SK-N-SH (cell line): Measurements from ENCODE around the gene GALNT5. TPM values are rescaled to one million over a fixed set of nuclear protein-coding genes. Genes with fewer than 3 reads are reported as not detected.

Experiments
- CTCF ChIA-PET: fragments of 300-600, 350-600 bp; formaldehyde crosslinking; extraction: SDS; loops from one replicate; lab custom pipeline; 2021; lab: Yijun Ruan, JAX
- POLR2A ChIA-PET: fragments of 350-600 bp; sonication (Branson Sonifier 250); formaldehyde crosslinking; extraction: SDS; loops from one replicate; lab custom pipeline; 2020; ENCODE audit warnings: antibody characterized with exemption, inconsistent platforms; lab: Yijun Ruan, JAX
- DNase-seq: peaks from one replicate; pipeline ENCODE4 v3.0.0; 2012
- H2AFZ ChIP-seq: fragments of 200-600 bp; sonication (generic); 2 replicates; pipeline ENCODE4 v1.8.1; 2016; ENCODE audit warnings: antibody characterized with exemption, mild to moderate bottlenecking, low read depth
- H3F3A ChIP-seq: fragments of 200-600 bp; sonication (generic); replicated peaks from 2 replicates; pipeline ENCODE3; 2016; ENCODE audit warnings: antibody characterized with exemption, mild to moderate bottlenecking; ENCODE audit not compliant: insufficient read depth
- H3K27ac ChIP-seq, 2 experiments: fragments of 200-500 bp in 1 of 2; fragments of 200-600 bp in 1 of 2; sonication (Bioruptor generic) in 1 of 2; sonication (generic), shearing (Covaris generic) in 1 of 2; 2 replicates each; pipeline versions ENCODE4 v1.5.1 to v1.6.1; 2014 to 2016; ENCODE audit warnings: low read depth in 2 of 2, inconsistent platforms in 1 of 2, low read length in 1 of 2, mild to moderate bottlenecking in 1 of 2, mixed read lengths in 1 of 2
- H3K27me3 ChIP-seq: fragments of 200-600 bp; sonication (generic), shearing (Covaris generic); 2 replicates; pipeline ENCODE4 v1.6.1; 2016; ENCODE audit warnings: mixed run types; ENCODE audit not compliant: insufficient read depth
- H3K36me3 ChIP-seq, 2 experiments: fragments of 200-500 bp in 1 of 2; fragments of 200-600 bp in 1 of 2; sonication (Bioruptor generic) in 1 of 2; sonication (generic) in 1 of 2; replicated peaks in 1 of 2; 2 replicates each; pipeline versions ENCODE3 to v1.5.1; 2014 to 2016; ENCODE audit warnings: low read length in 1 of 2, mild to moderate bottlenecking in 1 of 2; ENCODE audit not compliant: insufficient read depth in 2 of 2, control insufficient read depth in 1 of 2
- H3K4me1 ChIP-seq, 2 experiments: fragments of 200-500 bp in 1 of 2; fragments of 200-600 bp in 1 of 2; sonication (Bioruptor generic) in 1 of 2; sonication (generic), shearing (Covaris generic) in 1 of 2; 2 replicates each; pipeline versions ENCODE4 v1.5.1 to v1.6.1; 2014 to 2016; ENCODE audit warnings: low read depth in 1 of 2, low read length in 1 of 2, mixed run types in 1 of 2; ENCODE audit not compliant: insufficient read depth in 2 of 2, control insufficient read depth in 1 of 2
- H3K4me2 ChIP-seq: fragments of 200-600 bp; sonication (generic), shearing (Covaris generic); 2 replicates; pipeline ENCODE4 v1.6.1; 2017; ENCODE audit warnings: mixed run types
- H3K4me3 ChIP-seq, 2 experiments: fragments of 200-500 bp in 1 of 2; fragments of 200-600 bp in 1 of 2; sonication (Bioruptor generic) in 1 of 2; sonication (generic), shearing (Covaris generic) in 1 of 2; 2 replicates each; pipeline versions ENCODE4 v1.5.1 to v1.8.1; 2014 to 2016; ENCODE audit warnings: low read depth in 2 of 2, inconsistent platforms in 1 of 2, low read length in 1 of 2, mild to moderate bottlenecking in 1 of 2, mixed read lengths in 1 of 2, moderate library complexity in 1 of 2
- H3K79me2 ChIP-seq: fragments of 200-600 bp; sonication (generic); 2 replicates; pipeline ENCODE4 v1.8.1; 2017; ENCODE audit warnings: mild to moderate bottlenecking; ENCODE audit not compliant: insufficient read depth
- H3K9ac ChIP-seq: fragments of 200-600 bp; sonication (generic); 2 replicates; pipeline ENCODE4 v1.6.1; 2017; ENCODE audit warnings: mixed run types
- H3K9me2 ChIP-seq: fragments of 200-600 bp; sonication (generic); 2 replicates; pipeline ENCODE4 v1.6.1; 2017; ENCODE audit warnings: mixed run types
- H3K9me3 ChIP-seq: fragments of 200-600 bp; sonication (generic); 2 replicates; pipeline ENCODE4 v1.6.1; 2017; ENCODE audit warnings: mixed run types, mild to moderate bottlenecking, moderate library complexity
- H4K20me1 ChIP-seq: fragments of 200-600 bp; sonication (generic); 2 replicates; pipeline ENCODE4 v1.6.1; 2017; ENCODE audit warnings: mild to moderate bottlenecking, mixed run types; ENCODE audit not compliant: insufficient read depth
- CHD2 ChIP-seq: fragments of 150-350 bp; IDR thresholded peaks from 2 replicates; pipeline ENCODE4 v1.6.1; 2018; ENCODE audit warnings: low read length; ENCODE audit not compliant: partially characterized antibody
- EP300 ChIP-seq, 2 experiments: IDR thresholded peaks; 2 replicates each; pipeline versions ENCODE4 v1.4.0 to v1.6.1; 2012; ENCODE audit warnings: borderline replicate concordance in 1 of 2, low read depth in 1 of 2, low read length in 1 of 2
- EZH2phosphoT487 ChIP-seq: fragments of 200-600 bp; sonication (generic); IDR thresholded peaks from 2 replicates; pipeline ENCODE4 v1.6.1; 2017; ENCODE audit warnings: low read depth, mixed run types, mild to moderate bottlenecking, antibody characterized with exemption, moderate library complexity, borderline replicate concordance
- FOSL2 ChIP-seq: IDR thresholded peaks from 2 replicates; pipeline ENCODE4 v1.4.0; 2012; ENCODE audit warnings: low read depth, mild to moderate bottlenecking, moderate library complexity, borderline replicate concordance
- JUND ChIP-seq: IDR thresholded peaks from 2 replicates; pipeline ENCODE4 v1.4.0; 2012
- MXI1 ChIP-seq: IDR thresholded peaks from 2 replicates; pipeline ENCODE4 v1.6.1; 2012; ENCODE audit warnings: mild to moderate bottlenecking, low read depth, low read length, improper control_type of control experiment
- NFIC ChIP-seq: IDR thresholded peaks from 2 replicates; pipeline ENCODE4 v1.4.0; 2012; ENCODE audit warnings: borderline replicate concordance
- POLR2AphosphoS5 ChIP-seq: IDR thresholded peaks from 2 replicates; pipeline ENCODE4 v1.6.1; 2012; ENCODE audit warnings: low read depth, low read length
- RCOR1 ChIP-seq: fragments of 150-350 bp; IDR thresholded peaks from 2 replicates; pipeline ENCODE4 v1.6.1; 2017; ENCODE audit warnings: antibody characterized with exemption, low read length
- RXRA ChIP-seq: IDR thresholded peaks from 2 replicates; pipeline ENCODE4 v1.4.0; 2012; ENCODE audit warnings: low read depth, mild to moderate bottlenecking, borderline replicate concordance
- SMC3 ChIP-seq: IDR thresholded peaks from 2 replicates; pipeline ENCODE4 v1.6.1; 2012; ENCODE audit warnings: low read depth, low read length, improper control_type of control experiment
- TAF1 ChIP-seq: IDR thresholded peaks from 2 replicates; pipeline ENCODE4 v1.6.1; 2012; ENCODE audit warnings: low read depth, mild to moderate bottlenecking, low read length, moderate library complexity, borderline replicate concordance
- TCF12 ChIP-seq: IDR thresholded peaks from 2 replicates; pipeline ENCODE4 v1.4.0; 2012
- TEAD4 ChIP-seq: IDR thresholded peaks from 2 replicates; pipeline ENCODE4 v1.4.0; 2012; ENCODE audit warnings: mild to moderate bottlenecking, borderline replicate concordance; ENCODE audit not compliant: insufficient read depth
- WGBS: methylation state at CpG from one replicate; pipeline ENCODE4 v1.1.6; 2017; ENCODE audit warnings: low lambda C conversion rate; 5-methylcytosine and 5-hydroxymethylcytosine counted together
- polyA plus RNA-seq, 3 experiments: library from polyadenylated mRNA; depleted of rRNA; stranded (reverse); fragments of >200 nt; gene quantifications; 2 replicates each; pipeline ENCODE4 v1.2.3, GENCODE V29; 2012
- TF ChIP-seq, protein P1 (sequence below): fragments of 150-350 bp; IDR thresholded peaks from 2 replicates; pipeline ENCODE4 v1.6.1; 2016; ENCODE audit warnings: mild to moderate bottlenecking, low read depth, low read length
- TF ChIP-seq, protein P2 (sequence below): IDR thresholded peaks from 2 replicates; pipeline ENCODE4 v1.6.1; 2012; ENCODE audit warnings: mild to moderate bottlenecking, low read depth, low read length, moderate library complexity
- TF ChIP-seq, protein P3 (sequence below): IDR thresholded peaks from 2 replicates; pipeline ENCODE4; 2012

Gene GALNT5
- polyA plus RNA-seq, 1 of the 3 experiments (the other 2 are of a cell fraction): 10.4 TPM

DNA sequence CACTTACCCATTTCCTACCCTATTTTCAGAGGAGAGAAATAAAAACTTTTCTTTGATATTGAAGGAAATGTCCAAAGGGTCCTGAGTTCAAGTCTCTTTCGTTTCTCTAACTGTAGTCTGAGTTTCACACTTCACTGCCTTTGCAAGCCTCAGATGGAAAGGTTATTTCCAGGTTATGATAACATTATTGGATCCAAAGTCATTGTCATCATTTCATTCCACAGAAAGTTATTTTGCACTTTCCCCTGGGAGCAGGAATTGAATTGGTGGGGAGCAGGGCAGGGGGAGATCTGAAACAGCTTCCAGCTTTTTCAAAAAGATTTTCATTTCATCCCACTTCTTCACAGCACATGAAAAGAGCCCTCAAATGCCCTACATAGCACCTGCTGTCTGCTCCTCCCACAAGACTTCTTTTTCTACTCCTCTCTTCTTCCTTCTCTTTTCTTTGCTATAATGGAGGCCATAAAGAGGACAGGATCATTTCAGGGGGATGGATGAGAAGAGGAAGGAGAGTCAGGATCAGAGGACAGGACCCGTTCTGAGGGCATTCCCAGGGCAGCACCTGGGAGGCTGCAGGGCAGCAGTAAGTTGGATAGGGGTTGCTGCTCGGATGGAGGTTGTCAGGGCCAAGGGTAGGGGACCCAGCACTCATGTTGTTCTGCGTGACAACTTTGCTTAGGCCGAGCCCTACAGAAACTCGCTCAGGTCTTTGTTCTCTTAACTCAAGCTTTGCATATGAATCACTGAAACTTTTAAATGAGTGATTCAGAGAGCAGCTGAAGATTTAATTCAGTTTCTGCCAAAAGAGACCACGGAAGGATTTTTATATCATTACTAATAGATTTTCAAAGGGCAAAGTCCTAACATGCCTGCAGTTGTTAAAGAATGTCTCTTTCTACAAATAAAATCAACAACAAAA lies 11.4 kb upstream of the GALNT5 start:
- Histone ChIP-seq H3F3A (peaks cover 15% of the 10 kb centered on the region), H3K4me1 (peaks cover 0 to 14% of the 10 kb centered on the region in 2 experiments; a peak in 3 of 4 replicates), H3K27ac (peak overlapping the region; percentile 86 to 96), H3K9me3 (no peaks in the 10 kb centered on the region), H2AFZ (peak overlapping the region; percentile 82), H4K20me1 (no peaks in the 10 kb centered on the region), H3K36me3 (no peaks in the 10 kb centered on the region), H3K9me2 (no peaks in the 10 kb centered on the region), H3K27me3 (no peaks in the 10 kb centered on the region), H3K79me2 (no peaks in the 10 kb centered on the region), H3K4me3 (no peak overlapping the region)
- ChIA-PET POLR2A (no interaction called here), CTCF (no interaction called here)
- WGBS: 14% methylated on average over 7 of the region's 7 CpGs
- no peak for DNase-seq
- peak; percentile 94 for TF ChIP-seq FOSL2
- 0 out of 2 replicates have a peak, but pooled peaks have one; percentile 31 for TF ChIP-seq TAF1
- TF ChIP-seq TEAD4: 0 out of 2 replicates have a peak, but pooled peaks have one; percentile 51
- peak; percentile 66 for TF ChIP-seq TCF12
- peak; percentile 89 for TF ChIP-seq JUND
- TF ChIP-seq POLR2AphosphoS5: no peak; the same call in 1 of the 2 replicates
- no peak for TF ChIP-seq MXI1
- TF ChIP-seq, protein P1, sequence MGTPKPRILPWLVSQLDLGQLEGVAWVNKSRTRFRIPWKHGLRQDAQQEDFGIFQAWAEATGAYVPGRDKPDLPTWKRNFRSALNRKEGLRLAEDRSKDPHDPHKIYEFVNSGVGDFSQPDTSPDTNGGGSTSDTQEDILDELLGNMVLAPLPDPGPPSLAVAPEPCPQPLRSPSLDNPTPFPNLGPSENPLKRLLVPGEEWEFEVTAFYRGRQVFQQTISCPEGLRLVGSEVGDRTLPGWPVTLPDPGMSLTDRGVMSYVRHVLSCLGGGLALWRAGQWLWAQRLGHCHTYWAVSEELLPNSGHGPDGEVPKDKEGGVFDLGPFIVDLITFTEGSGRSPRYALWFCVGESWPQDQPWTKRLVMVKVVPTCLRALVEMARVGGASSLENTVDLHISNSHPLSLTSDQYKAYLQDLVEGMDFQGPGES: no peak
- TF ChIP-seq RXRA: peak; percentile 54; the same call in 1 of the 2 replicates
- TF ChIP-seq EP300 (IDR thresholded peaks at IDR 0.05; ENCODE audit: borderline replicate concordance in 1 of 2, low read depth in 1 of 2, low read length in 1 of 2): peak in 1 of 2 experiments; percentile 73; a peak in 1 of 4 replicates
- peak; percentile 83 for TF ChIP-seq NFIC
- TF ChIP-seq, all 33 proteins: peak for 8
- Histone ChIP-seq H3K9ac (peak overlapping the region; percentile 79), H3K4me2 (peak overlapping the region; percentile 59)

DNA sequence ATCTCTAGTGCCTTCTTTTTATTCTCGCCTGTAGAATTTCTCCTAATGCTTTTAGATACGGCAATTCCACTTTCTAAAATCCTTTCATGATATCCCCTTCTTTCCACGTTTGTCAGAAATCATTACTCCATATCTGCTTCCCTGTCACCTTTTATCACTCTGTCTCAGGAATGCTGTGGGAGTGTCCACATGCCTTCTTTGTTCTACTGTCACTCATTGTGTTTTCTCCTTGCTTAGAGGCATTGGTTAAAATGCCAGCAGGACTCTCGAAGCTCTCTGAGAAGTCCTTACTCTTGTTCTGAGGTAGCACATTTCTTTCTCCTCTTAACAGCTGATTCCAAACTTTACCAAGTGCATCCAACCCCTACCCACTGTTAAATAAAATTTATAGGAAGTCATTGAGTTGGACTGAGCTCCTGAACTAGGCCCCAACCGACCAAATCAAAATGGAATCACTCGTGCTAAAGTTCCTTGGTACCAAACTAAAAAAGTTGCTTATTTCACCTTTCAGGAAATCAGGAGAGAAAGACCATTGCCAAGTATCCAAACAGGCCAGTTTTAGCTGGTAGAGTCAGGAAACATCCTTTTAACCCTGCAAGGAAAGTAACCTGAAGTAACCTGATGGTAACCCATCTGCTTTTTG lies 10.6 kb upstream of the GALNT5 start:
- WGBS: 10% methylated on average over 6 of the region's 6 CpGs
- no peaks in the 10 kb centered on the region for H3K79me2 ChIP-seq
- peaks cover 15% of the 10 kb centered on the region for H3F3A ChIP-seq
- peak overlapping the region; percentile 82 for H2AFZ ChIP-seq
- H3K9me2 ChIP-seq: no peaks in the 10 kb centered on the region
- peak overlapping the region; percentile 79 for H3K9ac ChIP-seq
- no peak for DNase-seq
- CTCF ChIA-PET: no interaction called here
- H3K4me3 ChIP-seq: no peak overlapping the region
- POLR2A ChIA-PET: no interaction called here
- H3K27me3 ChIP-seq: no peaks in the 10 kb centered on the region
- no peaks in the 10 kb centered on the region for H3K9me3 ChIP-seq
- H3K36me3 ChIP-seq: no peaks in the 10 kb centered on the region
- H3K4me2 ChIP-seq: peak overlapping the region; percentile 32; the same call in 1 of the 2 replicates
- H4K20me1 ChIP-seq: no peaks in the 10 kb centered on the region
- peaks cover 0 to 14% of the 10 kb centered on the region in 2 experiments; a peak in 3 of 4 replicates for H3K4me1 ChIP-seq
- H3K27ac ChIP-seq: peak overlapping the region; percentile 86 to 96; a peak in 3 of 4 replicates
- TF ChIP-seq EZH2phosphoT487: no peak
- TF ChIP-seq TAF1: peak; percentile 38; the same call in 1 of the 2 replicates
- no peak for TF ChIP-seq RCOR1
- TF ChIP-seq, protein P2, sequence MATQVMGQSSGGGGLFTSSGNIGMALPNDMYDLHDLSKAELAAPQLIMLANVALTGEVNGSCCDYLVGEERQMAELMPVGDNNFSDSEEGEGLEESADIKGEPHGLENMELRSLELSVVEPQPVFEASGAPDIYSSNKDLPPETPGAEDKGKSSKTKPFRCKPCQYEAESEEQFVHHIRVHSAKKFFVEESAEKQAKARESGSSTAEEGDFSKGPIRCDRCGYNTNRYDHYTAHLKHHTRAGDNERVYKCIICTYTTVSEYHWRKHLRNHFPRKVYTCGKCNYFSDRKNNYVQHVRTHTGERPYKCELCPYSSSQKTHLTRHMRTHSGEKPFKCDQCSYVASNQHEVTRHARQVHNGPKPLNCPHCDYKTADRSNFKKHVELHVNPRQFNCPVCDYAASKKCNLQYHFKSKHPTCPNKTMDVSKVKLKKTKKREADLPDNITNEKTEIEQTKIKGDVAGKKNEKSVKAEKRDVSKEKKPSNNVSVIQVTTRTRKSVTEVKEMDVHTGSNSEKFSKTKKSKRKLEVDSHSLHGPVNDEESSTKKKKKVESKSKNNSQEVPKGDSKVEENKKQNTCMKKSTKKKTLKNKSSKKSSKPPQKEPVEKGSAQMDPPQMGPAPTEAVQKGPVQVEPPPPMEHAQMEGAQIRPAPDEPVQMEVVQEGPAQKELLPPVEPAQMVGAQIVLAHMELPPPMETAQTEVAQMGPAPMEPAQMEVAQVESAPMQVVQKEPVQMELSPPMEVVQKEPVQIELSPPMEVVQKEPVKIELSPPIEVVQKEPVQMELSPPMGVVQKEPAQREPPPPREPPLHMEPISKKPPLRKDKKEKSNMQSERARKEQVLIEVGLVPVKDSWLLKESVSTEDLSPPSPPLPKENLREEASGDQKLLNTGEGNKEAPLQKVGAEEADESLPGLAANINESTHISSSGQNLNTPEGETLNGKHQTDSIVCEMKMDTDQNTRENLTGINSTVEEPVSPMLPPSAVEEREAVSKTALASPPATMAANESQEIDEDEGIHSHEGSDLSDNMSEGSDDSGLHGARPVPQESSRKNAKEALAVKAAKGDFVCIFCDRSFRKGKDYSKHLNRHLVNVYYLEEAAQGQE: no peak
- TF ChIP-seq SMC3: no peak
- no peak for TF ChIP-seq CHD2
- TF ChIP-seq, protein P3, sequence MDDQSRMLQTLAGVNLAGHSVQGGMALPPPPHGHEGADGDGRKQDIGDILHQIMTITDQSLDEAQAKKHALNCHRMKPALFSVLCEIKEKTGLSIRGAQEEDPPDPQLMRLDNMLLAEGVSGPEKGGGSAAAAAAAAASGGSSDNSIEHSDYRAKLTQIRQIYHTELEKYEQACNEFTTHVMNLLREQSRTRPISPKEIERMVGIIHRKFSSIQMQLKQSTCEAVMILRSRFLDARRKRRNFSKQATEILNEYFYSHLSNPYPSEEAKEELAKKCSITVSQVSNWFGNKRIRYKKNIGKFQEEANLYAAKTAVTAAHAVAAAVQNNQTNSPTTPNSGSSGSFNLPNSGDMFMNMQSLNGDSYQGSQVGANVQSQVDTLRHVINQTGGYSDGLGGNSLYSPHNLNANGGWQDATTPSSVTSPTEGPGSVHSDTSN: peak; percentile 88
- no peak for TF ChIP-seq POLR2AphosphoS5
- TF ChIP-seq EP300 (IDR thresholded peaks at IDR 0.05; ENCODE audit: borderline replicate concordance in 1 of 2, low read depth in 1 of 2, low read length in 1 of 2): no peak
